K562 (cell line): ENCODE data around the gene SAMD3.

Experiments used
- CREB3L1 ChIP-seq: fragments of 450-650 bp; IDR thresholded peaks from 2 replicates; pipeline ENCODE4 v1.6.1; 2014; ENCODE audit warnings: low read depth, mild to moderate bottlenecking, moderate library complexity, borderline replicate concordance
- JUNB ChIP-seq: fragments of 450-650 bp; formaldehyde crosslinking; conservative IDR thresholded peaks from 2 replicates; pipeline ENCODE4 v1.4.0; 2020; ENCODE audit warnings: mild to moderate bottlenecking
- MAFK ChIP-seq: IDR thresholded peaks from 2 replicates; pipeline ENCODE4 v1.6.1; 2011; ENCODE audit warnings: low read length, improper control_type of control experiment
- POLR2AphosphoS5 ChIP-seq: IDR thresholded peaks from 2 replicates; pipeline ENCODE4 v1.6.1; 2011; ENCODE audit warnings: mild to moderate bottlenecking, low read depth, low read length, moderate library complexity; ENCODE audit not compliant: control insufficient read depth, insufficient read depth
- RFX5 ChIP-seq: IDR thresholded peaks from 2 replicates; pipeline ENCODE4 v1.6.1; 2011; ENCODE audit warnings: low read depth, mild to moderate bottlenecking, improper control_type of control experiment, low read length
- SP2 ChIP-seq: IDR thresholded peaks from 2 replicates; pipeline ENCODE4 v1.6.1; 2011; ENCODE audit warnings: mild to moderate bottlenecking, low read depth, low read length, moderate library complexity; ENCODE audit not compliant: poor library complexity, severe bottlenecking; ENCODE audit errors: extremely low read depth
- TF ChIP-seq, protein P1 (sequence below), 3 experiments: IDR thresholded peaks in 2 of 3; conservative IDR thresholded peaks in 1 of 3; 2 replicates each; pipeline ENCODE4 v1.5.1; 2011 to 2012; ENCODE audit warnings: low read length in 3 of 3, mild to moderate bottlenecking in 3 of 3, control low read depth in 2 of 3, improper control_type of control experiment in 1 of 3, inconsistent platforms in 1 of 3, low read depth in 1 of 3, mixed read lengths in 1 of 3, moderate library complexity in 1 of 3; ENCODE audit not compliant: insufficient read depth in 2 of 3
- TF ChIP-seq, protein P2 (sequence below): sonication (generic); formaldehyde crosslinking; IDR thresholded peaks from 2 replicates; pipeline ENCODE4 v1.8.1; 2023; ENCODE audit warnings: mild to moderate bottlenecking, missing genetic modification reagents

DNA sequence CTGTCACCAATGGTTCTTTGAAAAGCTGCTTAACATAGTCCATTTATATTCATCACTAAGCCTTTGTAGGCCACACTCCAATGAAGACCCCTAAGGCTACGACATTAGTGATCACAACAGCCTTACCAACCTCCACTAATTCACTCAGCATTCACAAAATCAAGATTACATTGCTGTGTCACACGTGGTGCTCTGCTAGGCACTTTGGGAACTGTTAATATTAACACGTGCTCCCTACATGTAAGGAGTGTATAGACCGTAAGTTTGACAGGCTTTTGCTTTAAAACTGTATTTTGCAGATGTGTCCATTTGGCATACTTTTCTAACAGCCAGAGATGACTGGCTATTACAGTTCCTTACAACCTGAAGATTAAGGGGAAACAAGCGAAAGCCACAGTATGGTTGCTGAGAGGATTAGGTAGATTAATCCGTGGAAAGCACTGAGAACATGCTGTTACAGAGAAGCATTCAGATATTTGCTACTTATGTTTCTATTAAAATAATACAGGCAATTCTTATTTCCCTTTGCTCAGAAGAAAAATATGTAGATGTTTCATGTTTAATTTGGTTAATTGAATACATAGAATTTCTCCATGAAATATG lies 69.7 kb downstream of the SAMD3 start:
- TF ChIP-seq, protein P1, sequence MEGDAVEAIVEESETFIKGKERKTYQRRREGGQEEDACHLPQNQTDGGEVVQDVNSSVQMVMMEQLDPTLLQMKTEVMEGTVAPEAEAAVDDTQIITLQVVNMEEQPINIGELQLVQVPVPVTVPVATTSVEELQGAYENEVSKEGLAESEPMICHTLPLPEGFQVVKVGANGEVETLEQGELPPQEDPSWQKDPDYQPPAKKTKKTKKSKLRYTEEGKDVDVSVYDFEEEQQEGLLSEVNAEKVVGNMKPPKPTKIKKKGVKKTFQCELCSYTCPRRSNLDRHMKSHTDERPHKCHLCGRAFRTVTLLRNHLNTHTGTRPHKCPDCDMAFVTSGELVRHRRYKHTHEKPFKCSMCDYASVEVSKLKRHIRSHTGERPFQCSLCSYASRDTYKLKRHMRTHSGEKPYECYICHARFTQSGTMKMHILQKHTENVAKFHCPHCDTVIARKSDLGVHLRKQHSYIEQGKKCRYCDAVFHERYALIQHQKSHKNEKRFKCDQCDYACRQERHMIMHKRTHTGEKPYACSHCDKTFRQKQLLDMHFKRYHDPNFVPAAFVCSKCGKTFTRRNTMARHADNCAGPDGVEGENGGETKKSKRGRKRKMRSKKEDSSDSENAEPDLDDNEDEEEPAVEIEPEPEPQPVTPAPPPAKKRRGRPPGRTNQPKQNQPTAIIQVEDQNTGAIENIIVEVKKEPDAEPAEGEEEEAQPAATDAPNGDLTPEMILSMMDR (IDR thresholded peaks at IDR 0.05 in 2 of 3, conservative IDR thresholded peaks at IDR 0.05 in 1 of 3; ENCODE audit: insufficient read depth in 2 of 3, low read depth in 1 of 3, low read length in 3 of 3), result no peak
- TF ChIP-seq, protein P2, sequence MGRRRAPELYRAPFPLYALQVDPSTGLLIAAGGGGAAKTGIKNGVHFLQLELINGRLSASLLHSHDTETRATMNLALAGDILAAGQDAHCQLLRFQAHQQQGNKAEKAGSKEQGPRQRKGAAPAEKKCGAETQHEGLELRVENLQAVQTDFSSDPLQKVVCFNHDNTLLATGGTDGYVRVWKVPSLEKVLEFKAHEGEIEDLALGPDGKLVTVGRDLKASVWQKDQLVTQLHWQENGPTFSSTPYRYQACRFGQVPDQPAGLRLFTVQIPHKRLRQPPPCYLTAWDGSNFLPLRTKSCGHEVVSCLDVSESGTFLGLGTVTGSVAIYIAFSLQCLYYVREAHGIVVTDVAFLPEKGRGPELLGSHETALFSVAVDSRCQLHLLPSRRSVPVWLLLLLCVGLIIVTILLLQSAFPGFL (CRISPR knock-in tag), result no peak
- TF ChIP-seq RFX5, result no peak
- no peak for TF ChIP-seq JUNB (CRISPR knock-in tag)
- no peak for TF ChIP-seq CREB3L1
- TF ChIP-seq MAFK, result no peak
- TF ChIP-seq SP2, result no peak
- no peak for TF ChIP-seq POLR2AphosphoS5
